GM23338 (cell line): Measurements from ENCODE around the gene LTN1. TPM values are rescaled to one million over a fixed set of nuclear protein-coding genes. Genes with fewer than 3 reads are reported as not detected.
A peak's percentile ranks its signal among the peaks of the same experiment; 100 is the strongest.
"Not testable (repeated sequence)": the region's sequence is repeated elsewhere in the genome, so short reads cannot be mapped to it uniquely, and the experiment has no call there.

Experiments used
- ATAC-seq: fragments of 200-7000 bp; cut with Tn5 transposase; 3 replicates; pipeline ENCODE4 v1.9.1; 2020
- DNase-seq: peaks from one replicate; pipeline ENCODE4 v3.0.0-alpha.2; 2015; ENCODE audit warnings: low spot score
- H2AFZ ChIP-seq: fragments of 200-600 bp; sonication (generic); 2 replicates; pipeline ENCODE4 v1.8.0; 2016; ENCODE audit warnings: antibody characterized with exemption, mild to moderate bottlenecking, moderate library complexity
- H3F3A ChIP-seq: fragments of 200-600 bp; sonication (generic); replicated peaks from 2 replicates; pipeline ENCODE4 v1.8.0; 2017; ENCODE audit warnings: antibody characterized with exemption, mixed run types, low read depth
- H3K27ac ChIP-seq: fragments of 200-600 bp; sonication (generic); 2 replicates; pipeline ENCODE4 v1.6.1; 2016; ENCODE audit warnings: low read depth
- H3K27me3 ChIP-seq: fragments of 200-600 bp; sonication (generic); 2 replicates; pipeline ENCODE4 v1.8.0; 2016; ENCODE audit warnings: mild to moderate bottlenecking, mixed run types, moderate library complexity; ENCODE audit not compliant: insufficient read depth
- H3K36me3 ChIP-seq: fragments of 200-600 bp; sonication (generic); 2 replicates; pipeline ENCODE4 v1.8.0; 2016; ENCODE audit warnings: mild to moderate bottlenecking; ENCODE audit not compliant: insufficient read depth
- H3K4me1 ChIP-seq: fragments of 200-600 bp; sonication (generic); 2 replicates; pipeline ENCODE4 v1.8.0; 2016; ENCODE audit warnings: mild to moderate bottlenecking, moderate library complexity; ENCODE audit not compliant: insufficient read depth
- H3K4me2 ChIP-seq: fragments of 200-600 bp; sonication (generic); 2 replicates; pipeline ENCODE4 v1.7.1; 2017; ENCODE audit warnings: mixed run types
- H3K4me3 ChIP-seq: fragments of 200-600 bp; sonication (generic); 2 replicates; pipeline ENCODE4 v1.6.1; 2016; ENCODE audit warnings: mixed run types
- H3K79me2 ChIP-seq: fragments of 200-600 bp; sonication (generic); replicated peaks from 2 replicates; pipeline ENCODE4 v1.8.0; 2017; ENCODE audit warnings: mild to moderate bottlenecking; ENCODE audit not compliant: insufficient read depth
- H3K9me2 ChIP-seq: fragments of 200-600 bp; sonication (generic); 2 replicates; pipeline ENCODE4 v1.8.0; 2017; ENCODE audit not compliant: insufficient read depth
- H4K20me1 ChIP-seq: fragments of 200-600 bp; sonication (generic); replicated peaks from 2 replicates; pipeline ENCODE4 v1.8.0; 2017; ENCODE audit warnings: mild to moderate bottlenecking; ENCODE audit not compliant: insufficient read depth
- H3K27ac Mint-ChIP-seq: 2 replicates; pipeline ENCODE4 v1.8.0; 2020; ENCODE audit warnings: inconsistent platforms, mild to moderate bottlenecking, moderate library complexity, mixed read lengths
- H3K27me3 Mint-ChIP-seq: 3 replicates; pipeline ENCODE4 v1.8.0; 2022; ENCODE audit warnings: low read depth, mild to moderate bottlenecking, moderate library complexity, mixed read lengths, inconsistent platforms; ENCODE audit not compliant: insufficient read depth, poor library complexity
- H3K36me3 Mint-ChIP-seq: 3 replicates; pipeline ENCODE4 v1.8.0; 2021; ENCODE audit warnings: low read depth, mild to moderate bottlenecking, inconsistent platforms, moderate library complexity, mixed read lengths
- H3K4me1 Mint-ChIP-seq: 3 replicates; pipeline ENCODE4 v1.8.0; 2020; ENCODE audit warnings: mild to moderate bottlenecking, inconsistent platforms, mixed read lengths
- H3K4me3 Mint-ChIP-seq: 3 replicates; pipeline ENCODE4 v1.8.0; 2021; ENCODE audit warnings: moderate library complexity, mild to moderate bottlenecking, inconsistent platforms, mixed read lengths
- H3K9me3 Mint-ChIP-seq: 3 replicates; pipeline ENCODE4 v1.8.0; 2020; ENCODE audit warnings: moderate library complexity, mild to moderate bottlenecking, inconsistent platforms, mixed read lengths
- EZH2 ChIP-seq: fragments of 200-600 bp; sonication (generic); IDR thresholded peaks from one replicate; pipeline ENCODE4 v1.8.0; 2017; ENCODE audit warnings: antibody characterized with exemption, mild to moderate bottlenecking, low read depth; ENCODE audit not compliant: unreplicated experiment
- JUNB ChIP-seq: IDR thresholded peaks from one replicate; pipeline ENCODE4 v1.6.1; 2016; ENCODE audit warnings: antibody characterized with exemption; ENCODE audit not compliant: unreplicated experiment
- POLR2AphosphoS5 ChIP-seq: IDR thresholded peaks from 2 replicates; pipeline ENCODE4 v1.6.1; 2016; ENCODE audit warnings: antibody characterized with exemption, low read depth
- REST ChIP-seq: IDR thresholded peaks from one replicate; pipeline ENCODE4 v1.6.1; 2018; ENCODE audit warnings: antibody characterized with exemption; ENCODE audit not compliant: unreplicated experiment
- ZNF114 ChIP-seq: fragments of 250-450 bp; sonication (Bioruptor Pico); IDR thresholded peaks from 2 replicates; pipeline ENCODE4 v1.5.0; 2020; ENCODE audit warnings: mild to moderate bottlenecking, moderate library complexity
- ZNF331 ChIP-seq: fragments of 250-450 bp; sonication (Bioruptor Pico); IDR thresholded peaks from 2 replicates; pipeline ENCODE4 v1.5.0; 2020; ENCODE audit warnings: low read depth, mild to moderate bottlenecking, moderate library complexity
- ZNF462 ChIP-seq: fragments of 250-450 bp; sonication (Bioruptor Pico); IDR thresholded peaks from 2 replicates; pipeline ENCODE4 v1.5.0; 2020; ENCODE audit warnings: mild to moderate bottlenecking, moderate library complexity
- polyA plus RNA-seq: library from polyadenylated mRNA; unstranded; fragments of >200 nt; fragmentation: Nextera tagmentation; extraction: Ambion mirVana; gene quantifications from 2 replicates; pipeline ENCODE4 v1.2.1, GENCODE V29; 2016
- total RNA-seq: library from RNA; depleted of rRNA; stranded (reverse); fragments of >200 nt; shearing (Covaris generic); gene quantifications from 2 replicates; pipeline ENCODE4 v1.2.3, GENCODE V29; 2014

LTN1 gene
- total and polyA plus RNA-seq, 2 experiments from 2014 or later, result 11.1 to 26.1 TPM

DNA sequence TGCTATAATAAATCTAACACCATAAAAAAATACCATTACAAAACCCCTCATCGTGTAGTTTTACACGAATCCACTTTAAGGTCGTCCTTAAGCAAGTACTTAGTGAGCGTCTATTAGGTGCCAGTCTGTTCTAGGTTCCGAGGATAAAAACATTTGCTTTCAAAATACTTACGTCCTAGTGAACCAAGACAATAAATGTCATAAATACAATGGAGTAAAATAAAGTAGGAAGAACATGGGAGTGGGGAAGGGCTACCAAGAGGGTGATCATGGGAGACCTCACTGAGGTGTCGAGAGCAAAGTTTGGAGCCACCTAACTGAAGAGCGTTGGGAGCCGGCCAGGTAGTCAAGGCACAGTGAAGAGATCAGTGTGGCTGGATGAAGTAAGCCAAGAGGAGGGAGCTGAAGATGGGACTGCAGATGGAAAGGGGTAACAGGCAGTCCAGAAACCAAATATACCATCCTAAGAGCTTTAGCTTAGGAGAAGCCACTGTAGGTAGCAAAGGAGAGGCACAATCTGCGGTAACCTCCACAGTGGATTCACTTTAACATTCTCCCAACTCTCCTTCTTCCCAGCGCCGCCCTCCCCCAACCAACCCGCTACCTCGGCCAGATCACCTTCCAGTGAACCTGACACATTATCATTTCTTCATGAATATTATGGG is 684 bp downstream of the LTN1 start:
- peaks cover 6% of the 10 kb centered on the region for H3K27me3 Mint-ChIP-seq
- no peaks in the 10 kb centered on the region for H3F3A ChIP-seq
- H2AFZ ChIP-seq, result peak overlapping the region; percentile 50; the same call in 1 of the 2 replicates
- peak overlapping the region; percentile 94 for H3K27ac Mint-ChIP-seq
- no peak for DNase-seq
- H3K4me3 Mint-ChIP-seq, result peak overlapping the region; percentile 95
- peaks cover 10% of the 10 kb centered on the region; the same call in 2 of the 3 replicates for H3K4me1 Mint-ChIP-seq
- H3K79me2 ChIP-seq, result peaks cover 52% of the 10 kb centered on the region
- peak overlapping the region; percentile 36 for H3K27ac ChIP-seq
- no peak for TF ChIP-seq POLR2AphosphoS5
- TF ChIP-seq REST, result no peak
- TF ChIP-seq ZNF462 (CRISPR knock-in tag), result no peak
- no peak for TF ChIP-seq ZNF114
- no peak for TF ChIP-seq ZNF331 (CRISPR knock-in tag)
- no peak for TF ChIP-seq EZH2
- TF ChIP-seq JUNB, result no peak
- no peaks in the 10 kb centered on the region for H3K36me3 Mint-ChIP-seq
- H3K4me3 ChIP-seq, result peak overlapping the region; percentile 64
- peak overlapping the region; percentile 90 for H3K4me2 ChIP-seq
- ATAC-seq, result peak; percentile 13
- H3K27me3 ChIP-seq, result no peaks in the 10 kb centered on the region
- no peaks in the 10 kb centered on the region for H3K9me2 ChIP-seq
- H3K36me3 ChIP-seq, result no peaks in the 10 kb centered on the region
- no peaks in the 10 kb centered on the region for H3K9me3 Mint-ChIP-seq
- H3K4me1 ChIP-seq, result peaks cover 13% of the 10 kb centered on the region
- H4K20me1 ChIP-seq, result peaks cover 4% of the 10 kb centered on the region; the same call in 1 of the 2 replicates

DNA sequence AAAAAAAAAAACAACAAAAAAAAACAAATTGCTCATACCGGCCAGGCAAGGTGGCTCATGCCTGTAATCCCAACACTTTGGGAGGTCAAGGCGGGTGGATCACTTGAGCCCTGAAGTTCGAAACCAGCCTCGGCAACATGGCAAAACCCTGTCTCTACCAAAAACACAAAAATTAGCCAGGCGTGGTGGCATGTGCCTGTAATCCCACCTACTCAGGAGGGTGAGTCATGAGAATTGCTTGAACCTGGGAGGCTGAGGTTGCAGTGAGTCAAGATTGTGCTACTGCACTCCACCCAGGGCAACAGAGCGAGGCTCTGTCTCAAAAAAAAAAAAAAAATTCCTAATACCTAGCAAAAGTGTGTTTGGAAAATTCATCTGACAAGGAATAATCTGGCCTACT is 4.5 kb downstream of the LTN1 start:
- not testable (repeated sequence) for H2AFZ ChIP-seq, H3K4me2 ChIP-seq, H3K9me2 ChIP-seq, ATAC-seq, H3K27me3 Mint-ChIP-seq, H3K36me3 ChIP-seq, H4K20me1 ChIP-seq, H3F3A ChIP-seq, H3K4me1 ChIP-seq, H3K27ac Mint-ChIP-seq, H3K4me3 ChIP-seq, H3K9me3 Mint-ChIP-seq, H3K27ac ChIP-seq, H3K4me1 Mint-ChIP-seq, H3K4me3 Mint-ChIP-seq, DNase-seq, H3K27me3 ChIP-seq
- H3K79me2 ChIP-seq, result peaks cover 54% of the 10 kb centered on the region
- H3K36me3 Mint-ChIP-seq, result peaks cover 15% of the 10 kb centered on the region
